IMR-90 (cell line): ENCODE results near the gene BTG2.

Source experiments
- BHLHE40 ChIP-seq: fragments of 150-350 bp; IDR thresholded peaks from 2 replicates; pipeline ENCODE4 v1.6.1; 2016; ENCODE audit warnings: mild to moderate bottlenecking, low read depth, low read length
- CEBPB ChIP-seq: IDR thresholded peaks from 2 replicates; pipeline ENCODE4 v1.6.1; 2012; ENCODE audit warnings: low read depth, low read length, improper control_type of control experiment
- CTCF ChIP-seq: conservative IDR thresholded peaks from 2 replicates; pipeline ENCODE4 v1.5.1; 2012; ENCODE audit warnings: mild to moderate bottlenecking, low read depth, low read length, improper control_type of control experiment
- ELK1 ChIP-seq: fragments of 150-350 bp; IDR thresholded peaks from 2 replicates; pipeline ENCODE4 v1.6.1; 2016; ENCODE audit warnings: low read depth, mild to moderate bottlenecking, low read length, moderate library complexity, borderline replicate concordance
- FOS ChIP-seq: fragments of 150-350 bp; IDR thresholded peaks from 2 replicates; pipeline ENCODE4 v1.6.1; 2016; ENCODE audit warnings: low read depth, low read length
- MAZ ChIP-seq: IDR thresholded peaks from 2 replicates; pipeline ENCODE4 v1.6.1; 2012; ENCODE audit warnings: low read depth, mild to moderate bottlenecking, low read length, improper control_type of control experiment, moderate library complexity, borderline replicate concordance
- MXI1 ChIP-seq: IDR thresholded peaks from 2 replicates; pipeline ENCODE4 v1.6.1; 2012; ENCODE audit warnings: low read depth, mild to moderate bottlenecking, low read length, moderate library complexity, borderline replicate concordance
- NFE2L2 ChIP-seq: fragments of 150-350 bp; IDR thresholded peaks from 2 replicates; pipeline ENCODE4 v1.6.1; 2016; ENCODE audit warnings: low read depth, mild to moderate bottlenecking, low read length
- POLR2A ChIP-seq: IDR thresholded peaks from 2 replicates; pipeline ENCODE4 v1.6.1; 2012; ENCODE audit warnings: mild to moderate bottlenecking, low read depth, low read length
- RCOR1 ChIP-seq: IDR thresholded peaks from 2 replicates; pipeline ENCODE4 v1.6.1; 2012; ENCODE audit warnings: mild to moderate bottlenecking, low read length, improper control_type of control experiment; ENCODE audit not compliant: insufficient replicate concordance
- USF2 ChIP-seq: fragments of 150-350 bp; IDR thresholded peaks from 2 replicates; pipeline ENCODE4 v1.6.1; 2017; ENCODE audit warnings: mild to moderate bottlenecking, antibody characterized with exemption, low read length, low read depth

- no peak for TF ChIP-seq CTCF
- TF ChIP-seq NFE2L2: no peak
- TF ChIP-seq ELK1: no peak
- TF ChIP-seq FOS: no peak
- no peak for TF ChIP-seq BHLHE40
- TF ChIP-seq MAZ: no peak
- no peak for TF ChIP-seq CEBPB
- no peak for TF ChIP-seq MXI1
- TF ChIP-seq USF2: no peak
- TF ChIP-seq POLR2A: no peak
- TF ChIP-seq RCOR1: no peak
Observed at GRCh38 chr1:203349773-203350524, 44.6 kb downstream of the BTG2 start.
